Endothelial cell of umbilical vein (primary cell): ENCODE measurements around the gene UBASH3B. TPM values are rescaled to one million over a fixed set of nuclear protein-coding genes. Genes with fewer than 3 reads are reported as not detected.

ENCODE experiments used
- BruUV-seq: library from RNA; stranded (reverse); fragments of 400-500 nt; replicated peaks from 2 replicates; lab custom pipeline; 2021; lab: Mats Ljungman, UMichigan
- CTCF ChIA-PET: fragments of 300-600, 350-600 bp; sonication (Branson Sonifier 250); formaldehyde crosslinking; loops from one replicate; lab custom pipeline; 2021; ENCODE audit warnings: antibody characterized with exemption, inconsistent platforms; lab: Charles Lee
- POLR2A ChIA-PET: fragments of 300-600, 350-600 bp; sonication (Branson Sonifier 250); formaldehyde crosslinking; loops from one replicate; lab custom pipeline; 2021; ENCODE audit warnings: antibody characterized with exemption, inconsistent platforms; lab: Charles Lee
- DNase-seq: peaks from one replicate; pipeline ENCODE4 v3.0.0-alpha.2; 2011; ENCODE audit warnings: low read depth, low spot score
- FAIRE-seq: peaks from 2 replicates; lab custom pipeline; 2011; peaks lifted over from hg19 to GRCh38; lab: Jason Lieb, UNC
- H2AFZ ChIP-seq: 2 replicates; pipeline ENCODE4 v1.6.0; 2012; ENCODE audit warnings: low read depth, low read length, control low read depth, inconsistent platforms
- H3K27ac ChIP-seq: 2 replicates; pipeline ENCODE4 v1.5.1; 2011; ENCODE audit warnings: low read depth, mild to moderate bottlenecking, control low read depth, low read length, moderate library complexity; ENCODE audit not compliant: insufficient read depth
- H3K27me3 ChIP-seq, 2 experiments: 2 replicates each; pipeline versions ENCODE4 v1.6.0 to v1.6.1; 2011; ENCODE audit warnings: low read length in 2 of 2, mixed read lengths in 1 of 2; ENCODE audit not compliant: control insufficient read depth in 2 of 2, insufficient read depth in 2 of 2
- H3K36me3 ChIP-seq, 2 experiments: 2 replicates in 1 of 2; 3 replicates in 1 of 2; pipeline ENCODE4 v1.5.1; 2011; ENCODE audit warnings: low read length in 2 of 2, mild to moderate bottlenecking in 1 of 2, moderate library complexity in 1 of 2; ENCODE audit not compliant: control insufficient read depth in 2 of 2, insufficient read depth in 2 of 2; ENCODE audit errors: extremely low read depth in 1 of 2
- H3K4me1 ChIP-seq: 3 replicates; pipeline ENCODE4 v1.5.1; 2011; ENCODE audit warnings: mild to moderate bottlenecking, low read length; ENCODE audit not compliant: control insufficient read depth, insufficient read depth; ENCODE audit errors: extremely low read depth
- H3K4me2 ChIP-seq: 2 replicates; pipeline ENCODE4 v1.6.1; 2011; ENCODE audit warnings: low read length, control low read depth, mixed read lengths; ENCODE audit not compliant: insufficient read depth
- H3K4me3 ChIP-seq, 3 experiments: fragments of 200-600 bp in 1 of 3; sonication (generic), shearing (Covaris generic) in 1 of 3; replicated peaks in 1 of 3; 2 replicates each; pipeline ENCODE4 v1.5.1; 2011 to 2016; ENCODE audit warnings: control low read depth in 3 of 3, low read length in 3 of 3, mild to moderate bottlenecking in 2 of 3, inconsistent platforms in 1 of 3, low read depth in 1 of 3, moderate library complexity in 1 of 3; ENCODE audit not compliant: insufficient read depth in 1 of 3
- H3K79me2 ChIP-seq: 2 replicates; pipeline ENCODE4 v1.6.0; 2012; ENCODE audit warnings: low read length, inconsistent platforms; ENCODE audit not compliant: control insufficient read depth, insufficient read depth
- H3K9ac ChIP-seq: replicated peaks from 2 replicates; pipeline ENCODE3; 2011; ENCODE audit warnings: low read length, control low read depth; ENCODE audit not compliant: insufficient read depth; ENCODE audit errors: extremely low read depth
- H3K9me1 ChIP-seq: replicated peaks from 3 replicates; pipeline ENCODE4 v1.6.0; 2011; ENCODE audit warnings: mild to moderate bottlenecking, low read length; ENCODE audit not compliant: control insufficient read depth, insufficient read depth; ENCODE audit errors: extremely low read depth
- H3K9me3 ChIP-seq: replicated peaks from 2 replicates; pipeline ENCODE4 v1.5.1; 2012; ENCODE audit warnings: low read length, inconsistent platforms; ENCODE audit not compliant: control insufficient read depth, insufficient read depth
- H4K20me1 ChIP-seq: replicated peaks from 2 replicates; pipeline ENCODE3; 2011; ENCODE audit warnings: mild to moderate bottlenecking, low read length; ENCODE audit not compliant: control insufficient read depth, insufficient read depth; ENCODE audit errors: extremely low read depth
- CTCF ChIP-seq, 2 donors: IDR thresholded peaks; 1 replicate in 1 of 2; 2 replicates in 1 of 2; pipeline ENCODE4 v1.5.1; 2011; ENCODE audit warnings: low read length in 2 of 2, mild to moderate bottlenecking in 2 of 2, moderate library complexity in 2 of 2, control low read depth in 1 of 2, inconsistent platforms in 1 of 2, low read depth in 1 of 2; ENCODE audit not compliant: insufficient read depth in 1 of 2; ENCODE audit errors: extremely low read depth in 1 of 2
- EZH2 ChIP-seq: IDR thresholded peaks from 2 replicates; pipeline ENCODE4 v1.6.1; 2012; ENCODE audit warnings: borderline replicate concordance, low read depth, mild to moderate bottlenecking, moderate library complexity, low read length, inconsistent platforms; ENCODE audit not compliant: severe bottlenecking
- FOS ChIP-seq: IDR thresholded peaks from 2 replicates; pipeline ENCODE4 v1.6.1; 2011; ENCODE audit warnings: mild to moderate bottlenecking, low read length, moderate library complexity, borderline replicate concordance; ENCODE audit not compliant: insufficient read depth
- GATA2 ChIP-seq: IDR thresholded peaks from 2 replicates; pipeline ENCODE4 v1.7.0; 2011; ENCODE audit warnings: low read depth, mild to moderate bottlenecking, moderate library complexity, mixed read lengths, low read length; ENCODE audit not compliant: insufficient read length, insufficient read depth
- JUN ChIP-seq: IDR thresholded peaks from 2 replicates; pipeline ENCODE4 v1.6.1; 2011; ENCODE audit warnings: borderline replicate concordance, low read depth; ENCODE audit not compliant: insufficient read length, insufficient read depth
- MYC ChIP-seq: IDR thresholded peaks from one replicate; pipeline ENCODE4 v1.6.1; 2011; ENCODE audit warnings: mild to moderate bottlenecking, low read depth, low read length
- POLR2A ChIP-seq: IDR thresholded peaks from 2 replicates; pipeline ENCODE4 v1.6.1; 2012; ENCODE audit warnings: low read depth, mild to moderate bottlenecking, control low read depth, low read length
- POLR2AphosphoS5 ChIP-seq: IDR thresholded peaks from 2 replicates; pipeline ENCODE4 v1.6.1; 2012; ENCODE audit warnings: low read depth, mild to moderate bottlenecking, control low read depth, low read length, moderate library complexity; ENCODE audit not compliant: insufficient read depth
- dilution Hi-C: fragments of 300-500 bp; cut with MboI; formaldehyde crosslinking; loops from one replicate; pipeline ENCODE4 v1.15.0; 2019; ENCODE audit warnings: low sequenced_read_pairs; ENCODE audit not compliant: extremely low pct_ligation_motif_present
- intact Hi-C: fragments of 100-400 bp; cut with micrococcal nuclease; formaldehyde crosslinking; loops from one replicate; pipeline ENCODE4 v1.10.0; 2022
- polyA plus RNA-seq, 4 experiments: library from polyadenylated mRNA; depleted of rRNA in 3 of 4; stranded (reverse) in 3 of 4; unstranded in 1 of 4; fragments of >200 nt; gene quantifications; 2 replicates each; pipeline versions ENCODE4 v1.2.1 to v1.2.3, GENCODE V29; 2011 to 2012; ENCODE audit warnings: missing spikeins in 1 of 4
- total RNA-seq: library from RNA; stranded (reverse); gene quantifications from 2 replicates; pipeline ENCODE4 v1.2.3, GENCODE V29; 2021
- TF ChIP-seq, protein P1 (sequence below): IDR thresholded peaks from 2 replicates; pipeline ENCODE4 v1.6.1; 2011; ENCODE audit not compliant: insufficient read depth, insufficient read length

The UBASH3B gene
- total and polyA plus RNA-seq, 2 donors (not counting 3 experiments of a cell fraction or from before 2014, with no cell fraction given), result 23.7 to 38.1 TPM

GRCh38 chr11:122632181-122632824 is 23.2 kb upstream of the UBASH3B start:
- Histone ChIP-seq H2AFZ (peak overlapping the region; percentile 33), H3K4me2 (peak overlapping the region; percentile 13), H3K9ac (no peak overlapping the region), H3K9me3 (no peaks in the 10 kb centered on the region), H3K4me1 (peaks cover 6% of the 10 kb centered on the region), H3K36me3 (no peaks in the 10 kb centered on the region), H3K79me2 (no peaks in the 10 kb centered on the region), H4K20me1 (no peaks in the 10 kb centered on the region), H3K9me1 (no peaks in the 10 kb centered on the region), H3K4me3 (no peak overlapping the region), H3K27ac (no peak overlapping the region), H3K27me3 (peaks cover 0 to 2% of the 10 kb centered on the region in 2 experiments)
- FAIRE-seq (no peak), DNase-seq (no peak)
- dilution Hi-C loops (no loop called here), intact Hi-C loops (loop anchor here (2.0 kb wide), 2 partner anchors 80 to 390 kb away; no protein-coding TSS in a partner anchor)
- ChIA-PET POLR2A (no interaction called here), CTCF (interaction anchor here (0.5 to 16.3 kb wide), 17 partner anchors 11 to 391 kb away, joined by 3 to 720 read pairs (median 4); partner anchors contain the start of gene UBASH3B)
- BruUV-seq, result no TSS peak
- TF ChIP-seq JUN, result no peak
- TF ChIP-seq POLR2A, result no peak
- TF ChIP-seq MYC, result no peak
- TF ChIP-seq FOS, result no peak
- TF ChIP-seq POLR2AphosphoS5, result no peak
- TF ChIP-seq, protein P1, sequence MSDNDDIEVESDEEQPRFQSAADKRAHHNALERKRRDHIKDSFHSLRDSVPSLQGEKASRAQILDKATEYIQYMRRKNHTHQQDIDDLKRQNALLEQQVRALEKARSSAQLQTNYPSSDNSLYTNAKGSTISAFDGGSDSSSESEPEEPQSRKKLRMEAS, result no peak
- TF ChIP-seq CTCF (IDR thresholded peaks at IDR 0.05; ENCODE audit: extremely low read depth in 1 of 2, insufficient read depth in 1 of 2, low read depth in 1 of 2, low read length in 2 of 2), result no peak
- no peak for TF ChIP-seq GATA2
- TF ChIP-seq EZH2, result no peak
